ENCODE results near the gene NEK11. TPM values are rescaled to one million over a fixed set of nuclear protein-coding genes. Genes with fewer than 3 reads are reported as not detected.

Gene NEK11
- total RNA-seq, 6 experiments from 2014 or later = 2.5 to 4.0 (median 3.1) TPM

GRCh38 chr3:131387796-131388489 is 361.3 kb downstream of the NEK11 start:
- Mint-ChIP-seq H3K4me1 (ENCODE audit: low read depth) (peaks cover 12% of the 10 kb centered on the region), H3K4me3 (no peak overlapping the region), H3K27me3 (ENCODE audit: insufficient read depth) (no peaks in the 10 kb centered on the region; the same call in 1 of the 2 replicates), H3K9me3 (no peaks in the 10 kb centered on the region), H3K27ac (peak overlapping the region; percentile 5; the same call in 1 of the 2 replicates), H3K36me3 (ENCODE audit: low read depth) (peaks cover 21% of the 10 kb centered on the region)
- DNase-seq = no peak
- TF ChIP-seq, protein P1, sequence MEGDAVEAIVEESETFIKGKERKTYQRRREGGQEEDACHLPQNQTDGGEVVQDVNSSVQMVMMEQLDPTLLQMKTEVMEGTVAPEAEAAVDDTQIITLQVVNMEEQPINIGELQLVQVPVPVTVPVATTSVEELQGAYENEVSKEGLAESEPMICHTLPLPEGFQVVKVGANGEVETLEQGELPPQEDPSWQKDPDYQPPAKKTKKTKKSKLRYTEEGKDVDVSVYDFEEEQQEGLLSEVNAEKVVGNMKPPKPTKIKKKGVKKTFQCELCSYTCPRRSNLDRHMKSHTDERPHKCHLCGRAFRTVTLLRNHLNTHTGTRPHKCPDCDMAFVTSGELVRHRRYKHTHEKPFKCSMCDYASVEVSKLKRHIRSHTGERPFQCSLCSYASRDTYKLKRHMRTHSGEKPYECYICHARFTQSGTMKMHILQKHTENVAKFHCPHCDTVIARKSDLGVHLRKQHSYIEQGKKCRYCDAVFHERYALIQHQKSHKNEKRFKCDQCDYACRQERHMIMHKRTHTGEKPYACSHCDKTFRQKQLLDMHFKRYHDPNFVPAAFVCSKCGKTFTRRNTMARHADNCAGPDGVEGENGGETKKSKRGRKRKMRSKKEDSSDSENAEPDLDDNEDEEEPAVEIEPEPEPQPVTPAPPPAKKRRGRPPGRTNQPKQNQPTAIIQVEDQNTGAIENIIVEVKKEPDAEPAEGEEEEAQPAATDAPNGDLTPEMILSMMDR (IDR thresholded peaks at IDR 0.05) = no peak

DNA sequence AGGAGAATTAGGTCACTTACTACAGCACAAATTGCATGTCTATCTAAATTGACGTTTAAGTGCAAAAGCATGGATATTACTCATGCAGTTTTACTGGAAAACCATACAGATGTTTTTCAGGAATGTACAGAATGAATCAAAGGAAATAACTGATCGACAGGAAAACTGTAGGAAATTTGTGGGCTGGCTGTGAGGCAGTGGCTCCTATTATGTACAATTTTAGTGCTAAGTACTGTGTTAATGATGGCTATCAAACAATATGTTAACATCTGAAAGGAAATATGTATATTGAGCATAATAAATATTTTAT is 361.8 kb downstream of the NEK11 start:
- H3K4me1 Mint-ChIP-seq (ENCODE audit: low read depth) = peaks cover 11% of the 10 kb centered on the region
- no peaks in the 10 kb centered on the region for H3K9me3 Mint-ChIP-seq
- no peak overlapping the region for H3K27ac Mint-ChIP-seq
- TF ChIP-seq, protein P1 (IDR thresholded peaks at IDR 0.05) = no peak
- DNase-seq = no peak
- no peaks in the 10 kb centered on the region; the same call in 1 of the 2 replicates for H3K27me3 Mint-ChIP-seq (ENCODE audit: insufficient read depth)
- H3K36me3 Mint-ChIP-seq (ENCODE audit: low read depth) = peaks cover 21% of the 10 kb centered on the region
- no peak overlapping the region for H3K4me3 Mint-ChIP-seq

DNA sequence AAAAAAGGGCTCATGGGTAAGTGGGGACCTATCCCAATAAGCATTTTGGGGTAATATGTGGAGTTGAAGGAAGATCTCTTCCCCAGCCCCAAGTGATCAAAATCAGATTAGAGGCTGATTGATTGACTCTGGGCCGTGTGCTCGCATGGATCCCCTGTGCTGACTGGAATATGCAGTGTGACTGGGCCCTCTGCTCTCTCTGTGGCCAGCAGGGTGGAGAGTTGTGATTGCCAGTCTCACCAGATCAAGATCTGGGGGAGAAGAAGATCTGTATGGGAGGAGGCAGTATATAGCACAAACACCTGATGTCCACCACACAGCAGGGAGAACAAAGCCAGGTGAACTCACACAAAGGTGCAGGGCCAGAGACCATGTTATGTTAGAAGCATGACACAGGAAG is 363.7 kb downstream of the NEK11 start:
- Mint-ChIP-seq H3K27me3 (ENCODE audit: insufficient read depth) (no peaks in the 10 kb centered on the region; the same call in 1 of the 2 replicates), H3K9me3 (no peaks in the 10 kb centered on the region), H3K27ac (no peak overlapping the region), H3K36me3 (ENCODE audit: low read depth) (0 out of 2 replicates have a peak, but pooled peaks cover 4% of the 10 kb centered on the region), H3K4me1 (ENCODE audit: low read depth) (peaks cover 16% of the 10 kb centered on the region), H3K4me3 (no peak overlapping the region)
- DNase-seq = no peak
- TF ChIP-seq, protein P1 (IDR thresholded peaks at IDR 0.05) = no peak

DNA sequence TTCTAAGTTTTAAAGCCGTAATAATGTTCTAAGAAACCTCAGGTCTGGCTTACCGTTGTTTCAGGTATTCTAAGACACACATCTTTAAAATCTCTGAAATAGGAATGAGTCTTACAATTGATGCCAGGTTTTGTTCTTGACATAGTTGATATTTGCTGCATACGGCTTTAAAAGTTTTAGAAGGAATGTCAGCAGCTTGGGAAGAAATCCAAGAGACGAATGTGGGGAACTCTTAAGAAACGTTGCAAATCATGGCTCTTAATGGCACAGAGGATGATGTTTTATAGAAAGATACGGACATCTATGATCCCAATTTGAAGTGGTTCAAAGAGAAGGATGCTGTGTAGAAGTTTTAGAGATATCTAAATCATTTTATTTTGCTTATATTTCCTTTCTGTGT is 366.4 kb downstream of the NEK11 start:
- TF ChIP-seq, protein P1 (IDR thresholded peaks at IDR 0.05) = no peak
- DNase-seq = no peak

DNA sequence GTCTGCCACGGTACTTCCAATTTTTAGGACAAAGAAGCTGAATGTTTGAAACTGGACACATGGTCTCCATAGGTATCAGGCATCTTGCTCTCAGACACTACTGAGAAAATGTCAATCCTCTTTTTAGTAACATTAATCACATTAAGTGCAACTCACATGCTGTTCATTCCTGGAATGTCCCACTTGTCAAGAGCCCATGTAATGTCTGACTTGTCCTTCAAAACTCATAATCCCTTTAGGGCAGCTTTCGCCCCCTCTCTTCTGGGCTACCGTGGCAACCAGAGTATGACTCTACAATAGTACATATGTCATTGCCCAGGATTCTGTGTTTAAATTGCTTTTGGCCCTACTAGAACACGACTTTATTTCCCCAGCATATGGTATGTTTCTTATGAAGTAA is 367.2 kb downstream of the NEK11 start:
- H3K4me1 Mint-ChIP-seq (ENCODE audit: low read depth) = peaks cover 5% of the 10 kb centered on the region; the same call in 1 of the 2 replicates
- DNase-seq = no peak
- no peak overlapping the region for H3K27ac Mint-ChIP-seq
- TF ChIP-seq, protein P1 (IDR thresholded peaks at IDR 0.05) = no peak
- H3K4me3 Mint-ChIP-seq = no peak overlapping the region
- no peaks in the 10 kb centered on the region for H3K27me3 Mint-ChIP-seq (ENCODE audit: insufficient read depth)
- H3K9me3 Mint-ChIP-seq = no peaks in the 10 kb centered on the region
- no peaks in the 10 kb centered on the region for H3K36me3 Mint-ChIP-seq (ENCODE audit: low read depth)

More for the DNA sequence above, 366.4 kb downstream of the NEK11 start:
- H3K9me3 Mint-ChIP-seq = no peaks in the 10 kb centered on the region
- no peak overlapping the region for H3K4me3 Mint-ChIP-seq
- H3K27ac Mint-ChIP-seq = no peak overlapping the region
- H3K27me3 Mint-ChIP-seq (ENCODE audit: insufficient read depth) = no peaks in the 10 kb centered on the region
- H3K4me1 Mint-ChIP-seq (ENCODE audit: low read depth) = peaks cover 11% of the 10 kb centered on the region
- no peaks in the 10 kb centered on the region for H3K36me3 Mint-ChIP-seq (ENCODE audit: low read depth)

Measured in HFFc6 (cell line).